ENCODE data around the gene BMPR1B.
"Not testable (repeated sequence)": the region's sequence is repeated elsewhere in the genome, so short reads cannot be mapped to it uniquely, and the experiment has no call there.

BMPR1B gene

GRCh38 chr4:94826206-94826605, 68.5 kb downstream of the BMPR1B start:
- H3K4me3 ChIP-seq (ENCODE audit: low read depth, low read length): no peak overlapping the region
- no peak for TF ChIP-seq CTCF (IDR thresholded peaks at IDR 0.05; ENCODE audit: insufficient read depth, low read depth, low read length, missing control alignments)
- no peak for DNase-seq (ENCODE audit: low read depth)

GRCh38 chr4:94827481-94828110, 69.8 kb downstream of the BMPR1B start:
- no peak overlapping the region for H3K4me3 ChIP-seq (ENCODE audit: low read depth, low read length)
- no peak for DNase-seq (ENCODE audit: low read depth)
- TF ChIP-seq CTCF (IDR thresholded peaks at IDR 0.05; ENCODE audit: insufficient read depth, low read depth, low read length, missing control alignments): no peak

GRCh38 chr4:94828882-94829281, 71.1 kb downstream of the BMPR1B start:
- TF ChIP-seq CTCF (IDR thresholded peaks at IDR 0.05; ENCODE audit: insufficient read depth, low read depth, low read length, missing control alignments): no peak
- no peak overlapping the region for H3K4me3 ChIP-seq (ENCODE audit: low read depth, low read length)
- DNase-seq (ENCODE audit: low read depth): no peak

- no peak for TF ChIP-seq CTCF (IDR thresholded peaks at IDR 0.05; ENCODE audit: insufficient read depth, low read depth, low read length, missing control alignments)
- no peak for DNase-seq (ENCODE audit: low read depth)
- no peak overlapping the region for H3K4me3 ChIP-seq (ENCODE audit: low read depth, low read length)
Observed at GRCh38 chr4:94831607-94832006, 73.9 kb downstream of the BMPR1B start.

- H3K4me3 ChIP-seq (ENCODE audit: low read depth, low read length): not testable (repeated sequence)
Observed at GRCh38 chr4:94832329-94832728, 74.6 kb downstream of the BMPR1B start.

GRCh38 chr4:94833394-94833793, 75.6 kb downstream of the BMPR1B start:
- H3K4me3 ChIP-seq (ENCODE audit: low read depth, low read length): no peak overlapping the region
- DNase-seq (ENCODE audit: low read depth): no peak

More at GRCh38 chr4:94832329-94832728, 74.6 kb downstream of the BMPR1B start:
- not testable (repeated sequence) for DNase-seq (ENCODE audit: low read depth)

GRCh38 chr4:94834501-94834900, 76.7 kb downstream of the BMPR1B start:
- H3K4me3 ChIP-seq (ENCODE audit: low read depth, low read length): no peak overlapping the region
- DNase-seq (ENCODE audit: low read depth): no peak
- no peak for TF ChIP-seq CTCF (IDR thresholded peaks at IDR 0.05; ENCODE audit: insufficient read depth, low read depth, low read length, missing control alignments)

More at GRCh38 chr4:94833394-94833793, 75.6 kb downstream of the BMPR1B start:
- no peak for TF ChIP-seq CTCF (IDR thresholded peaks at IDR 0.05; ENCODE audit: insufficient read depth, low read depth, low read length, missing control alignments)

- DNase-seq (ENCODE audit: low read depth); H3K4me3 ChIP-seq (ENCODE audit: low read depth, low read length): not testable (repeated sequence)
Observed at GRCh38 chr4:94841166-94841863, 83.6 kb downstream of the BMPR1B start.

Data from GM12865 (cell line).